Measurements from ENCODE around the gene RCSD1. TPM values are rescaled to one million over a fixed set of nuclear protein-coding genes. Genes with fewer than 3 reads are reported as not detected.

The RCSD1 gene
- total RNA-seq, 4 donors from 2014 or later = 16.8 to 19.0 (median 18.5) TPM

DNA sequence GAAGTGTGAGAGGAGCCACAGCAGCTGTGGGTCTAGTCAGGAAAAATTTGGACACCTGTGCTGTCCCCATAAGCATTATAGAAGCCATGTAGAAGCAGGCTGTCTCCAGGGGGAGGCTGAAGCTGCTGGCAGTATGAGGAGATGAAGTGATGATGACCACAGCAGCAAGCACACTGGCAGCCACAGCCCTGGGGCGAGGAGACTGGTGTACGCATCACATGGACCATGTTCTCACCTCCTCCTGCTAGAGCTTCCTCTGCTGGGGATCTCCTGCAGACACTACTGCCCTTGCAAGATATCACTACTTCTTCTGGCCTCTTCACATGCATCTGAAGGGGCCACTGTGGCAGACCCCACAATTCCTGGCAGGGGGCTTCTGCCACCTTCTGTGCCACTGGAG lies 42.7 kb upstream of the RCSD1 start:
- Histone ChIP-seq H3K27ac (replicated peaks in 1 of 4) (no peak overlapping the region), H3K9me3 (no peaks in the 10 kb centered on the region), H3K4me1 (no peaks in the 10 kb centered on the region), H3K36me3 (no peaks in the 10 kb centered on the region), H3K27me3 (no peaks in the 10 kb centered on the region), H3K4me3 (no peak overlapping the region)
- intact Hi-C loops (cut with DNase I) = no loop called here
- 100% methylated on average over 1 of the region's 2 CpGs for WGBS
- TF ChIP-seq CTCF (IDR thresholded peaks at IDR 0.05) = no peak
- TF ChIP-seq POLR2A (IDR thresholded peaks at IDR 0.05; ENCODE audit: low read depth) = no peak
- no peak for TF ChIP-seq POLR2AphosphoS5 (IDR thresholded peaks at IDR 0.05)
- TF ChIP-seq EP300 (IDR thresholded peaks at IDR 0.05) = no peak
- no peak for DNase-seq (ENCODE audit: extremely low spot score)

- Histone ChIP-seq H3K36me3 (no peaks in the 10 kb centered on the region), H3K27me3 (no peaks in the 10 kb centered on the region), H3K9me3 (no peaks in the 10 kb centered on the region), H3K4me3 (no peak overlapping the region), H3K4me1 (no peaks in the 10 kb centered on the region), H3K27ac (replicated peaks in 1 of 4) (no peak overlapping the region)
- 68% methylated on average over 1 of the region's 1 CpG for whole genome bisulfite sequencing
- TF ChIP-seq POLR2A (IDR thresholded peaks at IDR 0.05; ENCODE audit: low read depth) = no peak
- no peak for TF ChIP-seq EP300 (IDR thresholded peaks at IDR 0.05)
- TF ChIP-seq POLR2AphosphoS5 (IDR thresholded peaks at IDR 0.05) = no peak
- TF ChIP-seq CTCF (IDR thresholded peaks at IDR 0.05) = no peak
- no peak for DNase-seq (ENCODE audit: extremely low spot score)
- intact Hi-C loops (cut with DNase I) = no loop called here
Measured at GRCh38 chr1:167587872-167588271, 42.2 kb upstream of the RCSD1 start.

DNA sequence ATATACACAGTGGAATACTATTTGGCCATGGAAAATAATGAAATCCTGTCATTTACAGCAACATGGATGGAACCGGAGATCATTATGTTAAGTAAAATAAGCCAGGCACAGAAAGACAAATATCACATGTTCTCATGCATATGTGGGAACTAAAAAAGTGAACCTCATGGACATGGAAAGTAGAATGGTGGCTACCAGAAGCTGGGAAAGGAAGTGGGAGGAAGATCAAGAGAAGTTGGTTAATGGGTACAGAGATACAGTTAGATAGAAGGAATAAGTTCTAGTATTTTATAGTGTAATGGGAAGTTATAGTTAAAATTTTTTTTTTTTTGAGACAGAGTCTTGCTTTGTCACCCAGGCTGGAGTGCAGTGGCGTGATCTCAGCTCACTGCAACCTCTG lies 41.7 kb upstream of the RCSD1 start:
- Histone ChIP-seq H3K9me3 (no peaks in the 10 kb centered on the region), H3K36me3 (no peaks in the 10 kb centered on the region), H3K27ac (replicated peaks in 1 of 4) (no peak overlapping the region), H3K4me1 (no peaks in the 10 kb centered on the region), H3K4me3 (no peak overlapping the region), H3K27me3 (no peaks in the 10 kb centered on the region)
- TF ChIP-seq EP300 (IDR thresholded peaks at IDR 0.05) (no peak), POLR2A (IDR thresholded peaks at IDR 0.05; ENCODE audit: low read depth) (no peak), POLR2AphosphoS5 (IDR thresholded peaks at IDR 0.05) (no peak), CTCF (IDR thresholded peaks at IDR 0.05) (no peak)
- no peak for DNase-seq (ENCODE audit: extremely low spot score)
- 77% methylated on average over 2 of the region's 2 CpGs for WGBS
- intact Hi-C loops (cut with DNase I) = no loop called here

DNA sequence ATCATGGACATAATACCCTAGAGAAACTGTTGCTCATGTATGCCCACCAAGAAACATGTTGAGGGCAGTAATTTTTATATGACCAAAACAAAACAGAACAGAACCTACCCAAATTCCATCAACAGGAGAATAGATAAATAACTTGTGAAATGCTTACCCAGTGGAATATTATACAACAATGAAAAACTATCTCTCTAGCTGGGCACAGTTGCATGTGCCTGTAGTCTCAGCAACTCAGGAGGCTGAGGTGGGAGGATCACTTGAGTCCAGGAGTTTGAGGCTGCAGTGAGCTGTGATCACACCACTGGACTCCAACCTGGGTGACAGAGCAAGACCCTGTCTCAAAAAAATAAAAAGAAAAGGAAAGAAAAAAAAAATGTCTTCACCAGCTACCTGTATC lies 37.6 kb upstream of the RCSD1 start:
- TF ChIP-seq EP300 (IDR thresholded peaks at IDR 0.05) (no peak), POLR2A (IDR thresholded peaks at IDR 0.05; ENCODE audit: low read depth) (no peak), POLR2AphosphoS5 (IDR thresholded peaks at IDR 0.05) (no peak), CTCF (IDR thresholded peaks at IDR 0.05) (no peak)
- Histone ChIP-seq H3K27ac (replicated peaks in 1 of 4) (no peak overlapping the region), H3K4me1 (no peaks in the 10 kb centered on the region), H3K9me3 (no peaks in the 10 kb centered on the region), H3K36me3 (no peaks in the 10 kb centered on the region), H3K27me3 (no peaks in the 10 kb centered on the region), H3K4me3 (no peak overlapping the region)
- intact Hi-C loops (cut with DNase I) = no loop called here
- no peak for DNase-seq (ENCODE audit: extremely low spot score)

DNA sequence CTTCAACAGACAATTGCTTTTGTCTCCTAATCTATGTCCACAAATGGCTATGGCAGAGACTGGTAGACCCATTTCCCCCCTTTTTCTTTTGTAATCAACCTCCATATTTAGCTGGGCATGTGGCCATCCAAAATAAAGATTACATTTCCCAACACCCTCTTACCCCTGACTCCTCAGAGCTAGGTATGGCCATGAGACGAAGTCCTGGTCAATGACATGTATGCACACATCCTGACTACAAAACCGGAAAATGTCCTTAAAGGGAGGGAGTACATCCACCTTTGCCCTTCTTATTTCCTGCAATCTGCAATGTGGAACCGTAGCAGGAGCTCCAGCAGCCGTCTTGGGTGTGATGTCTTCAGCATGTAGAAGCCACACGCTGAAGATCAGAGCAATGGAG lies 36.2 kb upstream of the RCSD1 start:
- Histone ChIP-seq H3K27me3 (no peaks in the 10 kb centered on the region), H3K36me3 (no peaks in the 10 kb centered on the region), H3K4me1 (no peaks in the 10 kb centered on the region), H3K27ac (replicated peaks in 1 of 4) (no peak overlapping the region), H3K9me3 (no peaks in the 10 kb centered on the region), H3K4me3 (no peak overlapping the region)
- WGBS = 84% methylated on average over 5 of the region's 5 CpGs
- TF ChIP-seq POLR2A (IDR thresholded peaks at IDR 0.05; ENCODE audit: low read depth) = no peak
- no peak for TF ChIP-seq POLR2AphosphoS5 (IDR thresholded peaks at IDR 0.05)
- TF ChIP-seq EP300 (IDR thresholded peaks at IDR 0.05) = no peak
- TF ChIP-seq CTCF (IDR thresholded peaks at IDR 0.05) = no peak
- intact Hi-C loops (cut with DNase I) = no loop called here
- DNase-seq (ENCODE audit: extremely low spot score) = no peak
